Testis (tissue), 2 donors: ENCODE measurements around the gene LMAN2L.

Experiments
- CTCF ChIP-seq, 3 experiments: fragments of 450-650 bp in 2 of 3; fragments of 200-600 bp in 1 of 3; sonication (generic) in 1 of 3; IDR thresholded peaks; one replicate each; pipeline ENCODE4 v1.5.1; 2016 to 2019; ENCODE audit warnings: antibody characterized with exemption in 3 of 3, mild to moderate bottlenecking in 2 of 3, moderate library complexity in 1 of 3
- POLR2A ChIP-seq: fragments of 450-650 bp; IDR thresholded peaks from one replicate; pipeline ENCODE4 v1.6.1; 2017; ENCODE audit warnings: antibody characterized with exemption, mild to moderate bottlenecking, moderate library complexity

GRCh38 chr2:96788442-96789244 lies 48.8 kb upstream of the LMAN2L start:
- no peak for TF ChIP-seq CTCF (IDR thresholded peaks at IDR 0.05)
- no peak for TF ChIP-seq POLR2A
